CD4-positive, alpha-beta T cell treated with Interleukin-6 for 4 hours (primary cell): Measurements from ENCODE around the gene DPH1.

Experiments
- DNase-seq: peaks from one replicate; pipeline ENCODE4 v3.0.0-alpha.2; 2020; ENCODE audit warnings: mixed read lengths

The DPH1 gene

DNA sequence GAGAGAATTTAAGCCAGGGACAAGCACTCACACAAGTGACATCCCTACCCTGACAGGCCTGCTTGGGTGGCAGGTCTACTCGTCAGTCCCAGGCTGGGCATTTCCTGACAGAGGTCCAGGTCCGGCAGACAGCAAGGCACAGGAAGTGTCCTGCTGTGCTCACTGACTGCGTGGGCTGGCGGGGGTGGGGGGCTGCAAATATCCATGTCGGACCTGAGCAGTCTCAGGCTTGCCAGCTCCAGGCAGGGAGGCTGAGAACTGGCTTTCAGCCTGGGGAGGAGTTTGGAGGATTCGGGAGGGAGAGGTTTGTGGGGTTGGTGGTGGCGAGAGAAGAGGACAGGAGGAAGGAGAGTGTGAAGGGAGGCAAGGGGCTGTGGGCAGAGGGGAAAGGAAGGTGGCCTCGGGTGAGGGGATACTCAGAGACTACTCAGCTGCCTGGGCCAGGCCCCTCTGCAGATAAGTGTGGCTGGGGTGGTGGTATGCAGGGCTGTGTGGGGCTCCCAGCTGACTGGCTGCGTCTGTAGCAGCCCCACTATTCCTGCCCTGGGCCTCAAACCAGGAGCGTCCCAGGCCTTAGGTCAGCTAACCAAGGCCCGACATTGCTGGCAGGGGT lies 32.7 kb downstream of the DPH1 start:
- no peak for DNase-seq

DNA sequence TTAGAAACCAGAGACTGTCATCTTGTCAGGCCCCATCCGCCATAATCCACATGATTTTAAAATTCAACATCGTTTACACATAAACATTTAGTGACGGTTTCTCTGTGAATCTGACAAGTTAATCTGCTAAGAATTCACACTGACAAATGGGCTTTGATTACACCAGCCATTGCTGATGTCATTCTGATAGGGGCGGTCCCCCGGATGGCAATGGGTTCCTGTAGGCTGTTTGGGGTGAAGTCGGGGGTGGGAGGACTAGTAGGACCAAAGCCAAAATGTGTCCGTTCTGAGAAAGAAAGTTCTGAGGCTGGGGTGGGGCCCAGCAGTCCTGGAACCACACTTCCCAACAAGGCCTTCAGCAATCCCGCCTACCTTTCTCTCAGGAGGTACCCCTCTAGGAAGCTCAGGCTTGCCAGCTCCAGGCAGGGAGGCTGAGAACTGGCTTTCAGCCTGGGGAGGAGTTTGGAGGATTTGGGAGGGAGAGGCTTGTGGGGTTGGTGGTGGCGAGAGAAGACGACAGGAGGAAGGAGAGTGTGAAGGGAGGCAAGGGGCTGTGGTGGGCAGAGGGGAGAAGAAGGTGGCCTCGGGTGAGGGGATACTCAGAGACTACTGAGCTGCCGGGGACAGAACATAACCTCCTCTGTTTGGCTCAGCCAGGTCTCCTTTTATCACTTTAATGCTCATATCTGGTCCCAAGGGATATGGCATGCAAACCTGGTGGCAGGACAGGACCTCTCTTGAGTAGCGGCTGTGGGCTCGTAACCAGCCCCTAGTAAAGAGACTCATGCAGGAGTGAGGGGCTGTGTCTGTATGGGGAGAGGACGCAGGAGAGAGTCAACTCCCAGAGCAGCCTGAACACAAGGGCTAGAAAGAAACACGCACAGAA lies 33.6 kb downstream of the DPH1 start:
- DNase-seq = no peak

GRCh38 chr17:2064147-2064489 lies 34.2 kb downstream of the DPH1 start:
- no peak for DNase-seq

- DNase-seq = no peak
Observed at GRCh38 chr17:2064520-2064971, 34.6 kb downstream of the DPH1 start.

- DNase-seq = peak; percentile 55
Observed at GRCh38 chr17:2064980-2065785, 35.2 kb downstream of the DPH1 start.

GRCh38 chr17:2065949-2066400 lies 36.0 kb downstream of the DPH1 start:
- no peak for DNase-seq

DNA sequence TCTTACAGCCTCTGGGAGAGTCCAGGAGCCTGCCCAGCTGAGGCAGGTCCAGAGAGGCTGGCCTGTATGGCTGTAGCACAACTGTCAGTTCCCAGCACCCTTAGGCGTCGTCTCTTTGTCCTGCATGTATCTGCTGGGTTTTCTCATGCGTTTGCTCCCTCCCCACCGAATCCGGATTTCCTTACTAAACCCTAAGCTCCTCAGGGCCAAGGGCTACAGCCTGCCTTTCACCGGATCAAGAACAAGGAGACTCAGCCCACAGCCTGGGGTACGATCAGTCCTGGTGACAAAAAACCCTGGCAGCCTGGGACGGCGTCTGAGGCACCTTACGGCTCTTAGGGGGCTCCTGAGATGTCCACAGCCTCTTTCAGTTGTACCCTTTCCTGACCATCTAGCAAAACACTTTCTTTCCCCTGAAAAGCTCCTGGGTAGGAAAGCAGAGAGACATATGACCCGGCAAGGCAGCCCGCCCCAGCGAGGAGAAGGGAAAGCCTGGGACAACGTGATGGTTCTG lies 37.2 kb downstream of the DPH1 start:
- DNase-seq = no peak

GRCh38 chr17:2067608-2068024 lies 37.7 kb downstream of the DPH1 start:
- no peak for DNase-seq

- no peak for DNase-seq
Observed at GRCh38 chr17:2068031-2068518, 38.1 kb downstream of the DPH1 start.

DNA sequence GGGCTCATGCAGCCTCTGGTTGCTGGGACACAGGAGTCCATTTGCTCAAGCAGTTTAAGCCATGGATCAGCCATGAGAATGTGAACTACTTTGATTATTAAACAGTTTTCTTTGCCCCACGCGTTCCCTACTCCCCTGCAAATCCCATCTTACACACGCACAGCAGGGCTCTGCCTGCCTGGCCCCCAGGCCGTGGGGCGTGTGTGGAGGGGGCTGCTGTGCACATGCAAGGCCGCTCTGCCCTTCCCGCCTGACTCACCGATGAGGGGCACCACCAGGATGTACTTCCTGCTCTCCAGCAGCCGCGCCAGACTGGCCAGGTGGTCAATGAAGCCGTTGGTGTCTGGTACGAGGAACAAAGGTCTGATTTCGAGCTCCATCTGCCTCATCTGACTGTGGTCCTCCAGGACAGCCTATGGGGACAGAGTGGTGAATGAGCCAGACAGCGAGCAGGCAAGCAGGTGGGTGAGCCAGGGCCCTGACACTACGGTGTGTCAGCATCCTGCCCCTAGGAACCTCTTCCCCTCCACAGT lies 38.6 kb downstream of the DPH1 start:
- no peak for DNase-seq

DNA sequence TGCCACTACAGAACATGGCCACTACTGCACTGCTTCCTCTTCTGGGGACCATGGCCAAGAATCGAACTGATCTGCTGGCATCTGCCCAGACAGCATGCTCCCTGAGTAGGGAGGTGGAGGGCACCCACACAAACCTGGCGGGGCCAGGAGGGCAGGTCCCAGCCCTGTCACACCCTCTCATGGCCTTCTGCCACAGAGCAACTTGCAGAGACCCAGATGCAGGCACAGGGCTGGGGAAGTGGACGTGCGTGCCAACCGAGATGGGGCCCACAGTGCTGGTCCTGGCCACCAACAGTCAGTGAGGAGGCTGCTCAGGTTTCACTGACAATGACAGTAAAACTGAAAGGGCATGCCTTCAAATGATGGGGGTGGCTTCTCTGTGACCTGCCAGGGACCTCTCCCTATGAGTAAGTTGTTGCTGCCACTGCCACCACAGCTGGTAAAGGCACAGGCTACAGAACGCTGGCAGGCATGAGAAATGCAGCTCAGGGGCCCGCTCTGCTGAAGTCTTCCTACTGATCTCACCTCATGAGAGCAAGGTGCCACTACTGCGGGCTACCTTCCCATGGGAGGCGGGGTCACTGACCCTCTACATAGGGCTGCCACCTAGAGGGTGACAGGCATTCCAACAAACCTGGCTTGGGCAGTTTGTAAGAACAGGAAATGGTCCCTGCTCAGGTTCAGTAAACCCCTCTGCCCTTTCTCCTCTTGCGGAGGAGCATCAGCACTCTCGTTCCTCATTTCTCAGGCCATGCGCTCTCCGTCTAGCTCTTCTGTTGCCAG lies 40.5 kb downstream of the DPH1 start:
- no peak for DNase-seq

- DNase-seq = no peak
Observed at GRCh38 chr17:2071024-2071385, 41.1 kb downstream of the DPH1 start.

DNA sequence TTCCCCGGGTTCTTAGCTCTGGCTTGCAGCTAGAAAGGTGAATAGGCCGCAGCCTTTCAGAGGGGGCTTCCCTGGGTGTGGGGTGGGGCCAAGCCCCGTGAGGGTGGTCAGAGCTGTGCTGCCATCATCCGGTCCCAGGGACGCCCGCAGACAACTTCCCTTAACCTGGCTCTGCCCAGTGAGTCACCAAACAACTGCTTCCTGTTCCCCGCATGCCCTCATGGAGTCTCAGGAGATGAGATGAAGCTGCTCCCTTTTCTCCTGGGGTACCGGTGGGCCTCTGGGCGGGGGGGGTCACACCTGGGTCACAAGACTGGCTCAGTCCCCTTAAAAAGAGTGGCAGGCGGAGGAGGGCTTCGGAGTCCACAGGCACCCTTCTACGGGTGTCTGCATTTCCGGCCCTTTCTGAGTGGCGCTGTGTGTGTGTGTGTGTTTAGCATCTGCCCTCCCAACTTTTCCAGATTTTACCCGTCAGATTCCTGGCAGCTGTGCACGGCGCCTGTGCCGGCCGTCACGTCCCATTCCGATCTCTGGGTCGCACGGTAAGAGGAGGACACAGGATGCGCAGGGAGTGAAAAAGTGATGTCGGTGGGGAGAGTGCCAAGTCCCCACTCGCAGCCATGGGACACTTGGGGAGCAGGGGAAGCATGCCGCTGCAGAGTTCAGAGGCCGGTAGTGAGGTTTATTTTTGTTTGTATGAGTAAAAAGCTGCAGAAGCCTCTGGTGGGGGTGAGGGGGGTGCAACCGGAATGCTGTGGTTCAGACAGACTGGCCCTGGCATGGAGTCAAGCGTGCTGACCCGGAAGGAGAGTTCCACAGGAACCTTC lies 41.7 kb downstream of the DPH1 start:
- DNase-seq = no peak

DNA sequence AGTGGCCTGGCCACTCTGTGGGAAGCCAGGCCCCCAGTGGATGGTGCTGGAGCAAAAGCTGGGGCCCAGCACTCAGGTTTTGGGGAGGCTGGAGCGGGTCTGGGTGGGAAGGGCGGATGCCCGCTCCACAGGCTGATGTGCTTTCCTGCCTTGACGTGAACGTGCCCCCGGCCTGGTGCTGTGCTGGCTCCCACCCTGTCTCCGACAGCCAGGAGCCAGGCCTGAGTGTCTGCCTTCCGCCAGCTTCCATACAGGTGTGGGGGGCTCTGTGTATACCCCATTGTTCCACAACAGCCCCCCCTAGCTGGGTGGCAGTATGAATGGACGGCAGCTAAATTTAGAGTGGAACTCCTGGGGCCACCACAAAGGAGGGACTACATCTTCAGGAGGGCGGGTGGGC lies 45.0 kb downstream of the DPH1 start:
- DNase-seq = no peak

DNA sequence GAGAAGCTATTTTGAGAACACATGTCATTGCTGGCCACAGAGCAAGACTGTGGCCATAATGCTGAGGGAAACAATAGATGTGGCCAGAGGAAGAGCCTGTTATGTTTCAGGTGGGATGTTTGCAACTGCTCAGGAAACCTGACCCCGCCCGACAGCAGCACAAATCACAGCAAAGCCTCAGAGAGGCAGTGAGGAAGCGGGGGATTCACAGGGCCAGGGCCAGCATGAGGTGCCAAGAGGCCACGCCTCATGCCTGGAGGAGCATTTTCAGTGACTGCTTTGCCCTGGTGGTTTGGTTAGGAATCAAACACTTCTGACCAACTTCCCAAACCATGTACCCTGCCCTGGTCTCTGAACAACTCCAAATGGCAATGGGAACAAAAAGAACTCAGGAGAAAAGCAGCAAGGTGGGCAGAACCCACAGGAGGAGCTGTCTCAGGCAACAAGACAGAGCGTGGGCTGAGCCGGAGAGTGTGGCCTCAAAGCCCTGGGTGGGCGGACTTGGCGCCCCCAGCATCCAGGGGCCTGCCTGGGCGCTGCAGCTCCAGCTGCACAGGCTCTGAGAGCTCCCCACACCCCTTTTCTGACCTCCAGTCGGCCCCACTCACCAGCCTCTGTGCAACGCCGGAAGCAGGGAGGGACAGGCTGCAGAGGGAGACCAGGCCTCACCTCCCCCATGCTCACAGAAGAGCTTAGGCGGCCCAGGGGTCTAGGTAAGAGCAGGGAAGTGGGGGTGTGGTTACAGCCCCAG lies 45.6 kb downstream of the DPH1 start:
- no peak for DNase-seq

- no peak for DNase-seq
Observed at GRCh38 chr17:2076087-2076984, 46.4 kb downstream of the DPH1 start.

DNA sequence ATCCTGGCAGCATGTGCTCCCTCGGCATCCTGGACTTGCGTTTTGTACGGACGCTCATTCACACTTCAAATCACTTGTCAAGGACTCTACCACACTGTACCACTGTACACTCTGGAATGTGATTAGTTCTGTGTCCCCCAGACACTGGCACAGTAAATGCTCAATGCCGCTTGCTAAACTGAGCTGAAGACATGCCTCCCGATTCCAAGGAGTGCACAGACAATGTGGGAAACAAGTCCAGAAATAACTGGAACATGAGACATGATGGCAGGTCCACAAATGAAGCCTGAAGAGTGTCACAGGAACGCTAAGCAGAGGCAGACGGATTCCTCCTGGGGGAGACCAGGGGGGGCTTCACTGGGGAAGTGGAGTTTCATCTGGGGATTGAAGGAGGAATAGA lies 47.1 kb downstream of the DPH1 start:
- DNase-seq = no peak

- DNase-seq = no peak
Observed at GRCh38 chr17:2081564-2081963, 51.6 kb downstream of the DPH1 start.
